D721Med (cell line): ENCODE measurements around the gene LRRC8A.

Experiments
- DNase-seq: peaks from one replicate; pipeline ENCODE4 v3.0.0; 2011; ENCODE audit warnings: low spot score; ENCODE audit not compliant: insufficient read length
- FAIRE-seq: peaks from 2 replicates; lab custom pipeline; 2011; peaks lifted over from hg19 to GRCh38; lab: Jason Lieb, UNC
- TF ChIP-seq, protein P1 (sequence below): IDR thresholded peaks from 2 replicates; pipeline ENCODE4 v1.5.1; 2012; ENCODE audit warnings: mild to moderate bottlenecking, control low read depth; ENCODE audit not compliant: insufficient read depth; ENCODE audit errors: missing control alignments

Gene LRRC8A

DNA sequence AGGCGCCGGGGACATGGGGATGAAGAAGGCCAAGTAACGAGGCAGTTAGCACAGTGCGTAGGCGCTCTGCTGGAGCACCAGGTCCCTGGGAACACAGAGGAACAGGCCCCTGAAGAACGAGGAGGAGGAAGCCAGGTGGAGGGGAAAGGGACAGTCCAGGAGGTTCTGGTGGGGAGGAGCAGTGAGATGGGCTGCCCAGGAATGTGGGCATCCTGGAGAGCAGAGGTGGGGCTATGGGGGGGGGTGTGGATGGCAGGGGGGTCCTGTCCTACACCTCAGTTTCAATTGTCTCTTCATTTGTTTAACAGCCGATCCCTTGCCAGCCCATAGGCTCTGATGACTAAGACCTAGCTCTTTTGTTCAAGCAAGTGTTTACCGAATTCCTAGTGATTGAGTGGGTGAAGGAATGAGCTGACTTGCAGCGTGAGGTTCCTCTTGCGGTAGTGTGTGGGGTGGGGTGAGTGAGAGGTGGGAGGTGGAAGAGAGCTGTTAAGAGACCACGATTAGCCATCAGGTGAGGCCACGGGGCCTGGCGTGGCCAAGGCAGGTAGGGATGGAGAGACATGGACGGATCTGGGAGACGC is 30.4 kb downstream of the LRRC8A start:
- DNase-seq: no peak
- FAIRE-seq: no peak
- TF ChIP-seq, protein P1, sequence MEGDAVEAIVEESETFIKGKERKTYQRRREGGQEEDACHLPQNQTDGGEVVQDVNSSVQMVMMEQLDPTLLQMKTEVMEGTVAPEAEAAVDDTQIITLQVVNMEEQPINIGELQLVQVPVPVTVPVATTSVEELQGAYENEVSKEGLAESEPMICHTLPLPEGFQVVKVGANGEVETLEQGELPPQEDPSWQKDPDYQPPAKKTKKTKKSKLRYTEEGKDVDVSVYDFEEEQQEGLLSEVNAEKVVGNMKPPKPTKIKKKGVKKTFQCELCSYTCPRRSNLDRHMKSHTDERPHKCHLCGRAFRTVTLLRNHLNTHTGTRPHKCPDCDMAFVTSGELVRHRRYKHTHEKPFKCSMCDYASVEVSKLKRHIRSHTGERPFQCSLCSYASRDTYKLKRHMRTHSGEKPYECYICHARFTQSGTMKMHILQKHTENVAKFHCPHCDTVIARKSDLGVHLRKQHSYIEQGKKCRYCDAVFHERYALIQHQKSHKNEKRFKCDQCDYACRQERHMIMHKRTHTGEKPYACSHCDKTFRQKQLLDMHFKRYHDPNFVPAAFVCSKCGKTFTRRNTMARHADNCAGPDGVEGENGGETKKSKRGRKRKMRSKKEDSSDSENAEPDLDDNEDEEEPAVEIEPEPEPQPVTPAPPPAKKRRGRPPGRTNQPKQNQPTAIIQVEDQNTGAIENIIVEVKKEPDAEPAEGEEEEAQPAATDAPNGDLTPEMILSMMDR: no peak

DNA sequence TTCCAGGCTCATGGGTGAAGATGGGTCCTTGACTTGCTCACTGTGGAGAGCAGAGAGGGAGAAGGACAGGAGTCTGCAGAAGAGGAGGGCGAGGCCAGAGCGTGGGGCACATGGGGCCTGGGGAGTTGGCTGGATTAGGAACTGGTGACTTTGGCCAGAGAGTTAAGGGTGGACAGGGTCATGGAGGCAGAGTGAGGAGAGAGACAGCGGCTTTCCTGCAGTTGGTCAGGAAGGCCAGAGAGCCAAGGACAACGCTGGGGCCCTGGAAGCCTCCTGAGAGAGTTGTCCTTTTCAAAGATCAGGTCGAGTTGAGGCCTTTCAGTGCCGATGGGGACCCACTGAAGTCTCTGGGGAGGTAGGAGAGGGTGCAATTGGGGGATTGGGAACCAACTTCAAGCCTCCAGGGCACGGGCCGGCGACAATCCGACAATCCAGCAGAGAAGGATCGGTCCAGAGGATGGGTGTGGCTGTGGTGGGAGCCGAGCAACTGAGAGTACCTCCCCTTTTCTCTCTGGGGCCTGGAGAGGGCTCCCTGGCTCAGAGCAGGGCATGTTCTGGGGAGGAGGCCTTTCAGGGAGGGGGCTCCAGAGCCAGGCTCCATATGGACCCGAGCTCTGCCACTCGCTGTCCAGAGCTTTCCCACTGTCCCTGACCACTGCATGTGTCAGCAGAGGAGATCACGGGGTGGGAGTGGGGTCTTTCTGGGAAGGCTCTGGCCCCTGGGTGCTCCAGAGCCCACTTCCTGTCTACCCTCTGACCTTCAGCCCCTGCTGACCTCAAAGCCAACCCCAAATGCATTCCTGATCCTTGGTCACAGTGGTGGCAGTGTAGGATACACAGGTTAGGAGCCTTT is 31.3 kb downstream of the LRRC8A start:
- no peak for FAIRE-seq
- DNase-seq: no peak

DNA sequence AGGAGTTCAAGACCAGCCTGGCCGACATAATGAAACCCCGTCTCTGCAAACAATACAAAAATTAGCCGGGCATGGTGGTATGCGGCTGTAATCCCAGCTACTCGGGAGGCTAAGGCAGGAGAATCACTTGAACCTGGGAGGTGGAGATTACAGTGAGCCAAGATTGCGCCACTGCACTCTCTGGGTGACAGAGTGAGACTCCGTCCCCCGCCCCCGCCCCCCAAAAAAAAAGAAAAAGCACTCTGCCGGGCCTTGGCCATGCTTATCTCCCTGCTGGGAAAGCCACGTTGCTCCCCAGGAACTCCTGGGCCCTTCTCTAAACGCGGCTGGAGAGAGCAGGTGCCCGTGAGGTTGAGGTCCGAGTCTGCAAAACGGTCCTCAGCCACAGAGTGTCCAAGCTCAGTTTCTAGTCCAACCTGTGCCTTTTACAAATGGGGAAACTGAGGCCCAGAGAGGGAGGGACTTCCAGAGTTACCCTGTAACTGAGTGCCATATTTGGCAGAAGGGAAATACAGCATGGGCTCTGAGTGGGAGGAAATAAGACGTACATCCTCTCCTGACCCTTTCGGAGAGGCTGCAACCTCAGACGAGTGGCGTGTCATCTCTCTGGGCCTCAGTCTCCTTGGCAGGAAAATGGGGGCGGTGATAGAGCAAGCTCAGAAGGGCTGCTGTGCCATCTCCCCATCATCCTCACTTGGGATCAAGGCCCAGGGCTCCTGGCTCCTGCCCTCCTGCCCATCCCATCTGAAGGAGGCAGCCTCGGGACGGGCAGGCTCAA is 32.3 kb downstream of the LRRC8A start:
- TF ChIP-seq, protein P1: no peak
- no peak for FAIRE-seq
- DNase-seq: peak; percentile 3

More for the DNA sequence above, 31.3 kb downstream of the LRRC8A start:
- TF ChIP-seq, protein P1: no peak

DNA sequence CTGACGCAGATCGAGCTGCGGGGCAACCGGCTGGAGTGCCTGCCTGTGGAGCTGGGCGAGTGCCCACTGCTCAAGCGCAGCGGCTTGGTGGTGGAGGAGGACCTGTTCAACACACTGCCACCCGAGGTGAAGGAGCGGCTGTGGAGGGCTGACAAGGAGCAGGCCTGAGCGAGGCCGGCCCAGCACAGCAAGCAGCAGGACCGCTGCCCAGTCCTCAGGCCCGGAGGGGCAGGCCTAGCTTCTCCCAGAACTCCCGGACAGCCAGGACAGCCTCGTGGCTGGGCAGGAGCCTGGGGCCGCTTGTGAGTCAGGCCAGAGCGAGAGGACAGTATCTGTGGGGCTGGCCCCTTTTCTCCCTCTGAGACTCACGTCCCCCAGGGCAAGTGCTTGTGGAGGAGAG is 34.3 kb downstream of the LRRC8A start:
- TF ChIP-seq, protein P1: no peak
- DNase-seq: no peak
- FAIRE-seq: no peak

DNA sequence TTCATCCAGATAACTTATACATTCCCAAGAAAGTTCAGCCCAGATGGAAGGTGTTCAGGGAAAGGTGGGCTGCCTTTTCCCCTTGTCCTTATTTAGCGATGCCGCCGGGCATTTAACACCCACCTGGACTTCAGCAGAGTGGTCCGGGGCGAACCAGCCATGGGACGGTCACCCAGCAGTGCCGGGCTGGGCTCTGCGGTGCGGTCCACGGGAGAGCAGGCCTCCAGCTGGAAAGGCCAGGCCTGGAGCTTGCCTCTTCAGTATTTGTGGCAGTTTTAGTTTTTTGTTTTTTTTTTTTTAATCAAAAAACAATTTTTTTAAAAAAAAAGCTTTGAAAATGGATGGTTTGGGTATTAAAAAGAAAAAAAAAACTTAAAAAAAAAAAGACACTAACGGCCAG is 34.8 kb downstream of the LRRC8A start:
- TF ChIP-seq, protein P1: no peak
- DNase-seq (no peak), FAIRE-seq (no peak)

DNA sequence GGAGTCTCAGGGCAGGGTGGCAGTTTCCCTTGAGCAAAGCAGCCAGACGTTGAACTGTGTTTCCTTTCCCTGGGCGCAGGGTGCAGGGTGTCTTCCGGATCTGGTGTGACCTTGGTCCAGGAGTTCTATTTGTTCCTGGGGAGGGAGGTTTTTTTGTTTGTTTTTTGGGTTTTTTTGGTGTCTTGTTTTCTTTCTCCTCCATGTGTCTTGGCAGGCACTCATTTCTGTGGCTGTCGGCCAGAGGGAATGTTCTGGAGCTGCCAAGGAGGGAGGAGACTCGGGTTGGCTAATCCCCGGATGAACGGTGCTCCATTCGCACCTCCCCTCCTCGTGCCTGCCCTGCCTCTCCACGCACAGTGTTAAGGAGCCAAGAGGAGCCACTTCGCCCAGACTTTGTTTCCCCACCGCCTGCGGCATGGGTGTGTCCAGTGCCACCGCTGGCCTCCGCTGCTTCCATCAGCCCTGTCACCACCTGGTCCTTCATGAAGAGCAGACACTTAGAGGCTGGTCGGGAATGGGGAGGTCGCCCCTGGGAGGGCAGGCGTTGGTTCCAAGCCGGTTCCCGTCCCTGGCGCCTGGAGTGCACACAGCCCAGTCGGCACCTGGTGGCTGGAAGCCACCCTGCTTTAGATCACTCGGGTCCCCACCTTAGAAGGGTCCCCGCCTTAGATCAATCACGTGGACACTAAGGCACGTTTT is 35.4 kb downstream of the LRRC8A start:
- no peak for DNase-seq
- TF ChIP-seq, protein P1: no peak

More for the DNA sequence above, 35.4 kb downstream of the LRRC8A start:
- no peak for FAIRE-seq
